GM23338 (cell line): Measurements from ENCODE around the gene DIAPH3.

Source experiments
- CREB1 ChIP-seq: fragments of 250-450 bp; sonication (Bioruptor Pico); IDR thresholded peaks from 2 replicates; pipeline ENCODE4 v1.5.0; 2020; ENCODE audit warnings: low read depth, mild to moderate bottlenecking, moderate library complexity
- EZH2 ChIP-seq: fragments of 200-600 bp; sonication (generic); IDR thresholded peaks from one replicate; pipeline ENCODE4 v1.8.0; 2017; ENCODE audit warnings: antibody characterized with exemption, mild to moderate bottlenecking, low read depth; ENCODE audit not compliant: unreplicated experiment
- EZH2phosphoT487 ChIP-seq: fragments of 200-600 bp; sonication (generic); IDR thresholded peaks from one replicate; pipeline ENCODE4 v1.8.1; 2018; ENCODE audit warnings: antibody characterized with exemption; ENCODE audit not compliant: unreplicated experiment
- POLR2AphosphoS5 ChIP-seq: IDR thresholded peaks from 2 replicates; pipeline ENCODE4 v1.6.1; 2016; ENCODE audit warnings: antibody characterized with exemption, low read depth
- STAT1 ChIP-seq: IDR thresholded peaks from one replicate; pipeline ENCODE4 v1.6.1; 2016; ENCODE audit warnings: antibody characterized with exemption; ENCODE audit not compliant: unreplicated experiment
- ZNF114 ChIP-seq: fragments of 250-450 bp; sonication (Bioruptor Pico); IDR thresholded peaks from 2 replicates; pipeline ENCODE4 v1.5.0; 2020; ENCODE audit warnings: mild to moderate bottlenecking, moderate library complexity
- ZNF331 ChIP-seq: fragments of 250-450 bp; sonication (Bioruptor Pico); IDR thresholded peaks from 2 replicates; pipeline ENCODE4 v1.5.0; 2020; ENCODE audit warnings: low read depth, mild to moderate bottlenecking, moderate library complexity
- TF ChIP-seq, protein P1 (sequence below): IDR thresholded peaks from one replicate; pipeline ENCODE4 v1.6.1; 2018; ENCODE audit warnings: antibody characterized with exemption; ENCODE audit not compliant: unreplicated experiment
- TF ChIP-seq, protein P2 (sequence below), 2 experiments: fragments of 200-600 bp in 1 of 2; sonication (generic) in 1 of 2; conservative IDR thresholded peaks; 2 replicates each; pipeline versions ENCODE4 v1.5.1 to v1.6.1; 2016 to 2017; ENCODE audit warnings: antibody characterized with exemption in 2 of 2, low read depth in 2 of 2, mild to moderate bottlenecking in 2 of 2, moderate library complexity in 1 of 2
- TF ChIP-seq, protein P3 (sequence below): fragments of 250-450 bp; sonication (Bioruptor Pico); IDR thresholded peaks from 2 replicates; pipeline ENCODE4 v1.5.0; 2020; ENCODE audit warnings: mild to moderate bottlenecking, moderate library complexity
- TF ChIP-seq, protein P4 (sequence below): IDR thresholded peaks from 2 replicates; pipeline ENCODE4 v1.6.1; 2016; ENCODE audit warnings: antibody characterized with exemption

DNA sequence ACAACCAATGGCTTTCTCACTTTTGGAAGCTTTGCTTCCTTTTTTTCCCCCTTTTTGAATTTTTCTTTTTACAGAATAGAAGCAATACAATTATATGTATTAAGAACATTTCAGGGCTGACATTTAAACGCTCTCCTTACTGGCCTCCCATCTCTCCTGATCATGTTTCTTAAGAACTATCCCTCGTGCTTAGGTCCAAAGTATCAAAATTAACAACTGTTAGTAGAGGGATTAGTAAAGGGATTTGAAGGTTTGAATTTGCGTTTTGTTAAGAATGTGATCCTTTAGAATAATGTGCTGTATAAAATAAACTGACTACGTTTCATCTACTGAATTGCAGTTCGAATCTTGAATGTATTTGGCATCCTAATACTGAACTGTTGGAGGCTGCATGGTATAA, 424.8 kb downstream of the DIAPH3 start:
- TF ChIP-seq, protein P1, sequence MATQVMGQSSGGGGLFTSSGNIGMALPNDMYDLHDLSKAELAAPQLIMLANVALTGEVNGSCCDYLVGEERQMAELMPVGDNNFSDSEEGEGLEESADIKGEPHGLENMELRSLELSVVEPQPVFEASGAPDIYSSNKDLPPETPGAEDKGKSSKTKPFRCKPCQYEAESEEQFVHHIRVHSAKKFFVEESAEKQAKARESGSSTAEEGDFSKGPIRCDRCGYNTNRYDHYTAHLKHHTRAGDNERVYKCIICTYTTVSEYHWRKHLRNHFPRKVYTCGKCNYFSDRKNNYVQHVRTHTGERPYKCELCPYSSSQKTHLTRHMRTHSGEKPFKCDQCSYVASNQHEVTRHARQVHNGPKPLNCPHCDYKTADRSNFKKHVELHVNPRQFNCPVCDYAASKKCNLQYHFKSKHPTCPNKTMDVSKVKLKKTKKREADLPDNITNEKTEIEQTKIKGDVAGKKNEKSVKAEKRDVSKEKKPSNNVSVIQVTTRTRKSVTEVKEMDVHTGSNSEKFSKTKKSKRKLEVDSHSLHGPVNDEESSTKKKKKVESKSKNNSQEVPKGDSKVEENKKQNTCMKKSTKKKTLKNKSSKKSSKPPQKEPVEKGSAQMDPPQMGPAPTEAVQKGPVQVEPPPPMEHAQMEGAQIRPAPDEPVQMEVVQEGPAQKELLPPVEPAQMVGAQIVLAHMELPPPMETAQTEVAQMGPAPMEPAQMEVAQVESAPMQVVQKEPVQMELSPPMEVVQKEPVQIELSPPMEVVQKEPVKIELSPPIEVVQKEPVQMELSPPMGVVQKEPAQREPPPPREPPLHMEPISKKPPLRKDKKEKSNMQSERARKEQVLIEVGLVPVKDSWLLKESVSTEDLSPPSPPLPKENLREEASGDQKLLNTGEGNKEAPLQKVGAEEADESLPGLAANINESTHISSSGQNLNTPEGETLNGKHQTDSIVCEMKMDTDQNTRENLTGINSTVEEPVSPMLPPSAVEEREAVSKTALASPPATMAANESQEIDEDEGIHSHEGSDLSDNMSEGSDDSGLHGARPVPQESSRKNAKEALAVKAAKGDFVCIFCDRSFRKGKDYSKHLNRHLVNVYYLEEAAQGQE = no peak
- TF ChIP-seq ZNF114 (CRISPR knock-in tag) (no peak), EZH2phosphoT487 (no peak), EZH2 (no peak), POLR2AphosphoS5 (no peak), CREB1 (CRISPR knock-in tag) (no peak), ZNF331 (CRISPR knock-in tag) (no peak), STAT1 (no peak)
- TF ChIP-seq, protein P2, sequence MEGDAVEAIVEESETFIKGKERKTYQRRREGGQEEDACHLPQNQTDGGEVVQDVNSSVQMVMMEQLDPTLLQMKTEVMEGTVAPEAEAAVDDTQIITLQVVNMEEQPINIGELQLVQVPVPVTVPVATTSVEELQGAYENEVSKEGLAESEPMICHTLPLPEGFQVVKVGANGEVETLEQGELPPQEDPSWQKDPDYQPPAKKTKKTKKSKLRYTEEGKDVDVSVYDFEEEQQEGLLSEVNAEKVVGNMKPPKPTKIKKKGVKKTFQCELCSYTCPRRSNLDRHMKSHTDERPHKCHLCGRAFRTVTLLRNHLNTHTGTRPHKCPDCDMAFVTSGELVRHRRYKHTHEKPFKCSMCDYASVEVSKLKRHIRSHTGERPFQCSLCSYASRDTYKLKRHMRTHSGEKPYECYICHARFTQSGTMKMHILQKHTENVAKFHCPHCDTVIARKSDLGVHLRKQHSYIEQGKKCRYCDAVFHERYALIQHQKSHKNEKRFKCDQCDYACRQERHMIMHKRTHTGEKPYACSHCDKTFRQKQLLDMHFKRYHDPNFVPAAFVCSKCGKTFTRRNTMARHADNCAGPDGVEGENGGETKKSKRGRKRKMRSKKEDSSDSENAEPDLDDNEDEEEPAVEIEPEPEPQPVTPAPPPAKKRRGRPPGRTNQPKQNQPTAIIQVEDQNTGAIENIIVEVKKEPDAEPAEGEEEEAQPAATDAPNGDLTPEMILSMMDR (conservative IDR thresholded peaks at IDR 0.05; ENCODE audit: low read depth in 2 of 2) = no peak
- TF ChIP-seq, protein P3, sequence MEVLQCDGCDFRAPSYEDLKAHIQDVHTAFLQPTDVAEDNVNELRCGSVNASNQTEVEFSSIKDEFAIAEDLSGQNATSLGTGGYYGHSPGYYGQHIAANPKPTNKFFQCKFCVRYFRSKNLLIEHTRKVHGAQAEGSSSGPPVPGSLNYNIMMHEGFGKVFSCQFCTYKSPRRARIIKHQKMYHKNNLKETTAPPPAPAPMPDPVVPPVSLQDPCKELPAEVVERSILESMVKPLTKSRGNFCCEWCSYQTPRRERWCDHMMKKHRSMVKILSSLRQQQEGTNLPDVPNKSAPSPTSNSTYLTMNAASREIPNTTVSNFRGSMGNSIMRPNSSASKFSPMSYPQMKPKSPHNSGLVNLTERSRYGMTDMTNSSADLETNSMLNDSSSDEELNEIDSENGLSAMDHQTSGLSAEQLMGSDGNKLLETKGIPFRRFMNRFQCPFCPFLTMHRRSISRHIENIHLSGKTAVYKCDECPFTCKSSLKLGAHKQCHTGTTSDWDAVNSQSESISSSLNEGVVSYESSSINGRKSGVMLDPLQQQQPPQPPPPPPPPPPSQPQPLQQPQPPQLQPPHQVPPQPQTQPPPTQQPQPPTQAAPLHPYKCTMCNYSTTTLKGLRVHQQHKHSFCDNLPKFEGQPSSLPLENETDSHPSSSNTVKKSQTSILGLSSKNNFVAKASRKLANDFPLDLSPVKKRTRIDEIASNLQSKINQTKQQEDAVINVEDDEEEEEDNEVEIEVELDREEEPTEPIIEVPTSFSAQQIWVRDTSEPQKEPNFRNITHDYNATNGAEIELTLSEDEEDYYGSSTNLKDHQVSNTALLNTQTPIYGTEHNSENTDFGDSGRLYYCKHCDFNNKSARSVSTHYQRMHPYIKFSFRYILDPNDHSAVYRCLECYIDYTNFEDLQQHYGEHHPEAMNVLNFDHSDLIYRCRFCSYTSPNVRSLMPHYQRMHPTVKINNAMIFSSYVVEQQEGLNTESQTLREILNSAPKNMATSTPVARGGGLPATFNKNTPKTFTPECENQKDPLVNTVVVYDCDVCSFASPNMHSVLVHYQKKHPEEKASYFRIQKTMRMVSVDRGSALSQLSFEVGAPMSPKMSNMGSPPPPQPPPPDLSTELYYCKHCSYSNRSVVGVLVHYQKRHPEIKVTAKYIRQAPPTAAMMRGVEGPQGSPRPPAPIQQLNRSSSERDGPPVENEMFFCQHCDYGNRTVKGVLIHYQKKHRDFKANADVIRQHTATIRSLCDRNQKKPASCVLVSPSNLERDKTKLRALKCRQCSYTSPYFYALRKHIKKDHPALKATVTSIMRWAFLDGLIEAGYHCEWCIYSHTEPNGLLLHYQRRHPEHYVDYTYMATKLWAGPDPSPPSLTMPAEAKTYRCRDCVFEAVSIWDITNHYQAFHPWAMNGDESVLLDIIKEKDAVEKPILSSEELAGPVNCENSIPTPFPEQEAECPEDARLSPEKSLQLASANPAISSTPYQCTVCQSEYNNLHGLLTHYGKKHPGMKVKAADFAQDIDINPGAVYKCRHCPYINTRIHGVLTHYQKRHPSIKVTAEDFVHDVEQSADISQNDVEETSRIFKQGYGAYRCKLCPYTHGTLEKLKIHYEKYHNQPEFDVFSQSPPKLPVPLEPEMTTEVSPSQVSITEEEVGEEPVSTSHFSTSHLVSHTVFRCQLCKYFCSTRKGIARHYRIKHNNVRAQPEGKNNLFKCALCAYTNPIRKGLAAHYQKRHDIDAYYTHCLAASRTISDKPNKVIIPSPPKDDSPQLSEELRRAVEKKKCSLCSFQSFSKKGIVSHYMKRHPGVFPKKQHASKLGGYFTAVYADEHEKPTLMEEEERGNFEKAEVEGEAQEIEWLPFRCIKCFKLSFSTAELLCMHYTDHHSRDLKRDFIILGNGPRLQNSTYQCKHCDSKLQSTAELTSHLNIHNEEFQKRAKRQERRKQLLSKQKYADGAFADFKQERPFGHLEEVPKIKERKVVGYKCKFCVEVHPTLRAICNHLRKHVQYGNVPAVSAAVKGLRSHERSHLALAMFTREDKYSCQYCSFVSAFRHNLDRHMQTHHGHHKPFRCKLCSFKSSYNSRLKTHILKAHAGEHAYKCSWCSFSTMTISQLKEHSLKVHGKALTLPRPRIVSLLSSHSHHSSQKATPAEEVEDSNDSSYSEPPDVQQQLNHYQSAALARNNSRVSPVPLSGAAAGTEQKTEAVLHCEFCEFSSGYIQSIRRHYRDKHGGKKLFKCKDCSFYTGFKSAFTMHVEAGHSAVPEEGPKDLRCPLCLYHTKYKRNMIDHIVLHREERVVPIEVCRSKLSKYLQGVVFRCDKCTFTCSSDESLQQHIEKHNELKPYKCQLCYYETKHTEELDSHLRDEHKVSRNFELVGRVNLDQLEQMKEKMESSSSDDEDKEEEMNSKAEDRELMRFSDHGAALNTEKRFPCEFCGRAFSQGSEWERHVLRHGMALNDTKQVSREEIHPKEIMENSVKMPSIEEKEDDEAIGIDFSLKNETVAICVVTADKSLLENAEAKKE (CRISPR knock-in tag) = no peak
- TF ChIP-seq, protein P4, sequence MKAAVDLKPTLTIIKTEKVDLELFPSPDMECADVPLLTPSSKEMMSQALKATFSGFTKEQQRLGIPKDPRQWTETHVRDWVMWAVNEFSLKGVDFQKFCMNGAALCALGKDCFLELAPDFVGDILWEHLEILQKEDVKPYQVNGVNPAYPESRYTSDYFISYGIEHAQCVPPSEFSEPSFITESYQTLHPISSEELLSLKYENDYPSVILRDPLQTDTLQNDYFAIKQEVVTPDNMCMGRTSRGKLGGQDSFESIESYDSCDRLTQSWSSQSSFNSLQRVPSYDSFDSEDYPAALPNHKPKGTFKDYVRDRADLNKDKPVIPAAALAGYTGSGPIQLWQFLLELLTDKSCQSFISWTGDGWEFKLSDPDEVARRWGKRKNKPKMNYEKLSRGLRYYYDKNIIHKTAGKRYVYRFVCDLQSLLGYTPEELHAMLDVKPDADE = no peak
